Cerebellar cortex (tissue), 1 donor: Measurements from ENCODE around the gene SYPL1.
A peak's percentile ranks its signal among the peaks of the same experiment; 100 is the strongest.
"Not testable (repeated sequence)": the region's sequence is repeated elsewhere in the genome, so short reads cannot be mapped to it uniquely, and the experiment has no call there.

Experiments used
- DNase-seq: peaks from one replicate; pipeline ENCODE4 v3.0.0-alpha.2; 2015; ENCODE audit warnings: low spot score

SYPL1 gene

GRCh38 chr7:106112118-106112971 lies at the start of gene SYPL1:
Gene SYPL1, minus strand, starts transcription at chr7:106112312. Its CDS starts 104 bp downstream, at chr7:106112208.
- peak; percentile 82 for DNase-seq

DNA sequence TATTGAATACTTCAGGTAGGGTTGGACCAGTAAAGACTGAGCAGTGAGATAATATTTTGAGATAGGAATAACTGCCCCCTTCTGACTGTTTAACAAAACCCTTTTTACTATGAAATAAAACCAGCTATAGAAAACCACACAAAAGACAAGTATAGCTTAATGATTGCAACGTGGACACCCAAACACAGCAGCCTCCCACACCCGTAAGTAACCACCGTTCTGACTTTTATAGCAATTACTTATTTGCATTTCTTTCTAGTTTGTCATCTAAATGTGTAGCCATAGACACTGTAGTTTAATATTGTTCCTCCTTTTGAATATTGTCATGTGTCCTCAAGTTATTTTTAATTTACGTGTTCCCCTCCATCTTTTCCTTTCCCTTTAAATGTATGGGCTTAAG lies 42.9 kb upstream of the SYPL1 start:
- no peak for DNase-seq

GRCh38 chr7:106153891-106154449 lies 41.9 kb upstream of the SYPL1 start:
- peak; percentile 88 for DNase-seq

GRCh38 chr7:106152313-106152665 lies 40.2 kb upstream of the SYPL1 start:
- DNase-seq: no peak

DNA sequence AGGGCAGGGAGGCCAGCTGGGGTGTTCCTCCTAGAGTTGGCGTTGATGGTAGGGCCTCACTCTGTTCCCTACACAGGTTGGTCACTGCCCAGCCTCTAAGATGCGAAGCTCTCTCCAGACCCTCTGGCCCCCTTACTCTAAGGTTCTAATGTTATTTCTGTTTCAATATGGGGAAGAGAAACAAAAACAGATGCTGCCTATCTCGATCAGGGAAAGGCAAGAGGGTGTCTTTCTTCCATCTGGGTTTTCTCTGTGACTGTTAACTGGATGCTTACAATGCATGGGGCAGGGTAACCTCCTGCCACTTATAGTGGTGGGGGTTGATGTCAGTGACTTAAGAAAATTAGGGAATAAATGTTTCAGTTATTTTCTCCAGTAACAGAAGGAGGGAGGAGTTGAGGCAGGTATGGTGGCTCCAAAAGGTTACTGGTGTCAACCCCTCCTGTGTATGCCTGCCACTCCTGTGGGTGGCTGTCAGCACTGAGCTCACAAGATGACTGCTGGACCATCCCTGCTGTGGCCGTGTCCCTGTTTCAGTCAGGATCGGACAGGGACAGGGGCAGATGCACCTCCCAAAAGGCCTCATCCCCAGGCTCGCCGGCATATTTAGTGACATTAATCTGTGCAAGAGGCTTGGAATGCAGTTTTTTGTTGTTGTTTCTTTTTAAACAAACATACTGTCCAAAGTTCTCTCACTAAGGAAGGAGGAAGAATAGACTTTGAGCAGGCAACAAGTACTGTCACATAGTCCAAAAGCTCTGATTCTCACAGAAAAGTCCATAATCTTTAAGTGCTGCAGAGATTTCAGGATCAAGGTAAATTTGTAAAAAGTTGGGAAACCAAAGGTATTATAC lies 39.6 kb upstream of the SYPL1 start:
- no peak for DNase-seq

GRCh38 chr7:106143711-106144337 lies 31.7 kb upstream of the SYPL1 start:
- DNase-seq: no peak

DNA sequence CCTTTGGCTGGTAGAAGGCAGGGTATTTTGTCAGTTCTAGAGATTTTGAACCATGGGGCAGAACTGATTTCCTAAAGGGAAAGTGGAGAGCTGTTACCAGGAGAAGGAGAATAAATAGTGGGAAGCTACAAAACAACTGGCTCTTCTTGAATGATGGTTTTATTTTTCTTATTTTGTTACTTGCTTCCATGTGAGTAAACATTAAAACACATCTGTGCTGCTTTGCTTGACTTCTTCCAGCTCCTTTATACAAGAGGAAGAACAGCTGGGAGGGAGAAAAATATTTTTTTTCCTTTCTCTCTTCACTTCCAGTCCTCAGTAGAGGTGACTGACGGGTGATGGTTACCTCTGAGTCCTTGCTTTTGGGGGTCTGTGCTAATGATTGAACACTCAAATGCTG lies 30.0 kb upstream of the SYPL1 start:
- DNase-seq: no peak

- no peak for DNase-seq
These were observed 28.5 kb upstream of the SYPL1 start for GRCh38 chr7:106140406-106141173.

DNA sequence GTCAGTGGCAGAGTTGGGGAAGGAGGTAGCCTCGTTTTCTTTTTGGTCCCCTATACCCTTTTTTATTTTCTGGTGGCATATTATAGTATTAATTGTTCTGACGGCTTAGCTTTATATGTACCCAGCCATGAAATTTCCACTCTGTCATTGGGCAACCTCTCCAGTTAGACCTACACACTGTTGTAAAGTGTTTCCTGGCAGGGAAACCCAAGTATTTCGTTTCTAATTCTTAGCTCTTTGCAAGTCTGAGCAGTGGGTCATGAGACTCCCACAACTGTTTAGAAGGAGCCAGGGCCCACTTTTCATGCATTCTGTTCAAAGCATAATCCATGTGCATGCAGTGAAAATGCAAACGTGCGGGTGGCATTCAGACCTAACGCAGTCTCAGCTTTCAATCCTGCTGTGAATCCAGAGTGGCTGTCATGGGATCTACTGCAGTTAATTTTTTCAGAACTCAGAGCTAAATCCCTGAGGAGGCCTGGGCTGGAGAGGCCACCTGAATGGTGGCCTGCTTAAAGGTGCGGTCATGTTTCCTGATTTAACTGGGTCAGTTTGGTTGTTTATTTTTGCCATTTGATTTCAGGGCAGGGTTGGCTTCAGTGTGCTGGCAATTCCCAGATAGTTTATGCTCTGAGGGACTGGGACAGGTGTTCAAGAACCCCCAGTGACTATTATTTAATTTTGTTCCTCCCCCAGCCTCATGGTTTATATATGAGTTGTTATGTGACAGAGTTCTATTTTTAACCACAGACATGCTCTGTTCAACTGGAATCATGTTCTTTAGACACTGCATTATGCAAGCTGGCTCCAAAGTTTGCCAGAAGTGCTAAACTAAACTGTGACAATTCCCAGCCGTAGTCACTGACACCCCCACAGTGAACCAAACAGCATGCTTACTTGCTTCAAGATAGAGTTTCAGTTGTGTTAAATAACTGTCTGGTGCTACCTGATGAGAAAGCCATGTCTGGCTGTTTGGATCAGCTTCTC lies 27.4 kb upstream of the SYPL1 start:
- DNase-seq: no peak

DNA sequence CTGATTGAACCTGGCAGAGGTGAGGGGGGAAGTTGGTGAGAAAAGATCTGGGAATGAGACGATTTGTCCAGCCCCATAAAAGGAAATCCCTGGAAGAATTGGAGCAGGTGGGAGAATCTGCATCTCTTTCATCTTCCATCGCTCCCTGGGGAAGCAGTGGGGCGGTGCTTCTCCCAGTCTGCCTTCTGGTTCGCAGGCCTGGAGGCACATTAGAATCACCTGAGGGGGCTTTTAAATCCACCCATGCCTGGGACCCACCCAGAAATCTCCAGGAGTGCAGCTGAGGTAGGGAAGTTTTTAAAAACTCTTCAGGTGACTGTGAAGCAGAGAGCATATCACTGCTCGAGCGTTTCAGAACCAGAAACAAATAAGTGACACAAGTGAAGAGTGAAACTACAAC lies 26.7 kb upstream of the SYPL1 start:
- DNase-seq: no peak

- DNase-seq: not testable (repeated sequence)
These were observed 26.1 kb upstream of the SYPL1 start for GRCh38 chr7:106138181-106138580.

GRCh38 chr7:106134241-106134640 lies 22.1 kb upstream of the SYPL1 start:
- DNase-seq: no peak

DNA sequence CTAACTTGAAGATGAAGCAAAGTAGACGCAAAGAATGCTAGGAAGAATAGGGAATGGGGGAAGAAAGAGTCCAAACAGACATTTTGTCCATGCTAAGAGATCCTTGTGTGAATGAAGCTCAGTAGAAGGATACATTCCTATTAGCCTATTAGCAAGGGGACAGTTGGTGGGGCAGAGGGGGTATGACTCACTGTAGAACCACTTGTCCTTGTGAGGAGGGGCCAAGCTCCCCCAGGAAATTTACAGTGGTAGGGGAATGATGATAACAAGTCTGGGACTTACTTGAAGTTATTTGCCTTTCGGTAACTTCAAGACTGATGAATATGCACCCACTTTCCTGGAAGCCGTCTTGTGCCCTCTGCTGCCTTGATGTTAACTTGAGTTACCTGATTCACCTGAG lies 17.2 kb upstream of the SYPL1 start:
- no peak for DNase-seq

- DNase-seq: no peak
These were observed 16.7 kb upstream of the SYPL1 start for GRCh38 chr7:106128836-106129235.

DNA sequence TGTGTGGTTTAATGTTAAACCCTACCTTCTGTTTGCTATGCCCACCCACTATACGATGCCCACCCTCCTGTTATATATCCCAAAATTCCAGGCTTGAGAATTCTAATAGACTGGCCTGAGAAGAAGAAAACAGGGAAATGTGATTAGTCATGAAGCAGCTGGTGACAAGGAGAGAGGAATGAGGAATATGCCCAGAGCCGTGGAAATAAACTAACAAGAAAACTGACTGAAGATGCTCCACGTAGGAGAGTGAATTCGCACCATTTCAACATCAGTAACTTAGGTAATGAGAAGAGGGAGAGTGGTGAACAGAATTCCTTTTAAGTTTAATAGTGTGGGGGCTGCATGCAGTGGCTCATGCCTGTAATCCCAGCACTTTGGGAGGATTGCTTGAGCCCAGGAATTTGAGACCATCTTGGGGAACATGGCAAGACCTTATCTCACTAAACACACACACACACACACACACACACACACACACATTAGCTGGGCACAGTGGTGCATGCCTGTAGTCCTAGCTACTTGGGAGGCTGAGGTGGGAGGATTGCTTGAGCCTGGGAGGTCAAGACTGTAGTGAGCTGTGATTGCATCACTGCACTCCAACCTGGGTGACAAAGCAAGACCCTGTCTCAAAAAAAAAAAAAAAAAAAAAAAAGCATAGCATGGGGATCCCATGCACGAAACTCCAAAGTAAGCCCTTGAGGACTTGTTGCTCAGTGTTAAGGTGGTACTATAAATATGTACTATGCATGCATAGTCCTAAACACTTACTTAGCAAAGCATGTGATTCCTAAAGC lies 16.1 kb upstream of the SYPL1 start:
- no peak for DNase-seq

DNA sequence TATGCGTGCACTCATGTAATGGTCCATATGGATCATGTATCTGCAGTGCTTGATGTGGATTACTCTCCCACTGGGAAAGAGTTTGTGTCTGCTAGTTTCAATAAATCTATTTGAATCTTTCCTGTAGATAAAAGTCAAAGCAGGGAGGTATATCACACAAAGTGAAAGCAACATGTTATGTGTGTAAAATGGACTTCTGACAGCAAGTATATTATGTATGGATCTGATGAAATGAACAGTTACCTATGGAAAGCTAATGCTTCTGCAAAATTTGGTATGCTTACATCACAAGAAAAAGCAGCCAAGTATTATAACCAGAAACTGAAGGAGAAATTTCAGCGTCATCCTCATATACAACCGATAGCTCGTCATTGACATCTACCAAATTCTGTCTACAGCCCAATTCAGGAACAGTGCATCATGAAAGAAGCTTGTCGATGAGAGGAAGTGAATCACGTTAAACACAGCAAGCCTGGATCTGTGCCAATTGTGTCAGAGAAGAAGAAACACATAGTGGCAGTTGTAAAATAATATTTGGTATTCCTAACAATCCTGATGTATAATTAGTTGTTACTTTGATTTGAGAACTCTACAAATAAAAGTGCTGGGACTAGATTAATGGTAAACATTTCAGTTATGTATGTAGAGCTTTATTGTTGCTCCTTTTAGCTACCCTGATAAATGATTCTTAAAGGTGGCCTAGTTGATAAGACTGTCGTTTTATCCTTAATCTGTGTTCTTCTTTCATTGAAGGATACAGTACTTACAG lies 14.2 kb upstream of the SYPL1 start:
- DNase-seq: no peak

GRCh38 chr7:106125417-106125816 lies 13.3 kb upstream of the SYPL1 start:
- DNase-seq: no peak

DNA sequence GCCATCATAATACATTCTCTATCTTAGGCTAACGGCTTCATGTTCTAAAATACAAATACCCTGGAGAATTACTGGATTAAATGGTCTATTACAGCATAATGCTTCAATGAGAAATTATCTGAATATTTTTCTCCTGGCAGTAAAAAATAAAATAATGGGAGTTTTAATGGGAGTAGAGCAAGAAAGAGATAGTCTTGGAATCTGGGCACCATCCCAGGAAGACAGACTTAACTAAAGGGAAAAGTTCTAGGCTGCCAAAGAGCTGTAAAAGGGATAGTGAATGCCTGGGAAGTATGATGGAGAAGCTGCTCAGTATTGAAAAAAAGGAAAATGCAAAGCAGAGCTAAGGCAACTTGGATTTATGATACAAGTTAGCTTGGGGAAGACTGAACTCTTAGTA lies 12.1 kb upstream of the SYPL1 start:
- DNase-seq: no peak

GRCh38 chr7:106122713-106123112 lies 10.6 kb upstream of the SYPL1 start:
- no peak for DNase-seq
